Mesothelial cell of epicardium (in vitro differentiated cells): Measurements from ENCODE around the gene TBC1D4. TPM values are rescaled to one million over a fixed set of nuclear protein-coding genes. Genes with fewer than 3 reads are reported as not detected.
A peak's percentile ranks its signal among the peaks of the same experiment; 100 is the strongest.
"Not testable (repeated sequence)": the region's sequence is repeated elsewhere in the genome, so short reads cannot be mapped to it uniquely, and the experiment has no call there.

ENCODE experiments used
- DNase-seq, 2 experiments: peaks; one replicate each; pipeline ENCODE4 v3.0.0; 2021; ENCODE audit warnings: low spot score in 2 of 2; ENCODE audit not compliant: unreplicated experiment in 2 of 2
- H3K27ac Mint-ChIP-seq: 2 replicates; pipeline ENCODE4 v1.8.0; 2021; ENCODE audit warnings: mixed read lengths
- H3K27me3 Mint-ChIP-seq: 2 replicates; pipeline ENCODE4 v1.8.0; 2021; ENCODE audit warnings: low read depth, mixed read lengths
- H3K36me3 Mint-ChIP-seq: 2 replicates; pipeline ENCODE4 v1.8.0; 2021; ENCODE audit warnings: mixed read lengths
- H3K4me1 Mint-ChIP-seq: 2 replicates; pipeline ENCODE4 v1.8.0; 2021; ENCODE audit warnings: mixed read lengths
- H3K4me3 Mint-ChIP-seq: 2 replicates; pipeline ENCODE4 v1.8.0; 2021; ENCODE audit warnings: mild to moderate bottlenecking, moderate library complexity, mixed read lengths
- H3K9me3 Mint-ChIP-seq: 2 replicates; pipeline ENCODE4 v1.8.0; 2021; ENCODE audit warnings: mixed read lengths
- CTCF ChIP-seq: fragments of 200-600 bp; sonication (generic); IDR thresholded peaks from one replicate; pipeline ENCODE4 v1.5.0; 2021; ENCODE audit warnings: antibody characterized with exemption; ENCODE audit not compliant: unreplicated experiment
- total RNA-seq: library from RNA; stranded (reverse); gene quantifications from 3 replicates; pipeline ENCODE4 v1.2.1, GENCODE V29; 2021

TBC1D4 gene
- total RNA-seq, 1 donor from 2014 or later, result 20.5 TPM

GRCh38 chr13:75271846-75272245 lies 210.1 kb downstream of the TBC1D4 start:
- peaks cover 25% of the 10 kb centered on the region for H3K9me3 Mint-ChIP-seq
- H3K4me1 Mint-ChIP-seq, result no peaks in the 10 kb centered on the region
- no peak overlapping the region for H3K27ac Mint-ChIP-seq
- TF ChIP-seq CTCF, result no peak
- H3K27me3 Mint-ChIP-seq, result no peaks in the 10 kb centered on the region
- no peaks in the 10 kb centered on the region for H3K36me3 Mint-ChIP-seq
- no peak for DNase-seq
- H3K4me3 Mint-ChIP-seq, result no peak overlapping the region

- not testable (repeated sequence) for H3K27me3 Mint-ChIP-seq, H3K4me3 Mint-ChIP-seq, H3K36me3 Mint-ChIP-seq, H3K27ac Mint-ChIP-seq, H3K9me3 Mint-ChIP-seq, DNase-seq, H3K4me1 Mint-ChIP-seq
Measured at GRCh38 chr13:75268481-75268880, 213.5 kb downstream of the TBC1D4 start.

GRCh38 chr13:75264611-75265010 lies 217.4 kb downstream of the TBC1D4 start:
- H3K27me3 Mint-ChIP-seq, result no peaks in the 10 kb centered on the region
- H3K9me3 Mint-ChIP-seq, result peaks cover 3% of the 10 kb centered on the region
- no peak for TF ChIP-seq CTCF

GRCh38 chr13:75263741-75264407 lies 218.1 kb downstream of the TBC1D4 start:
- TF ChIP-seq CTCF, result no peak
- DNase-seq, result no peak
- no peaks in the 10 kb centered on the region for H3K4me1 Mint-ChIP-seq
- H3K27ac Mint-ChIP-seq, result no peak overlapping the region
- no peaks in the 10 kb centered on the region for H3K36me3 Mint-ChIP-seq
- H3K4me3 Mint-ChIP-seq, result no peak overlapping the region
- H3K27me3 Mint-ChIP-seq, result no peaks in the 10 kb centered on the region
- H3K9me3 Mint-ChIP-seq, result no peaks in the 10 kb centered on the region

More at GRCh38 chr13:75264611-75265010, 217.4 kb downstream of the TBC1D4 start:
- no peak overlapping the region for H3K4me3 Mint-ChIP-seq
- H3K4me1 Mint-ChIP-seq, result no peaks in the 10 kb centered on the region
- no peaks in the 10 kb centered on the region for H3K36me3 Mint-ChIP-seq
- H3K27ac Mint-ChIP-seq, result no peak overlapping the region
- no peak for DNase-seq

GRCh38 chr13:75258159-75258782 lies 223.7 kb downstream of the TBC1D4 start:
- TF ChIP-seq CTCF, result peak; percentile 66
- Mint-ChIP-seq H3K4me3 (no peak overlapping the region), H3K27ac (no peak overlapping the region), H3K36me3 (no peaks in the 10 kb centered on the region), H3K27me3 (peaks cover 5% of the 10 kb centered on the region), H3K4me1 (peaks cover 18% of the 10 kb centered on the region), H3K9me3 (no peaks in the 10 kb centered on the region)
- DNase-seq, result no peak

GRCh38 chr13:75256922-75257321 lies 225.0 kb downstream of the TBC1D4 start:
- TF ChIP-seq CTCF, result no peak
- Mint-ChIP-seq H3K4me1 (peaks cover 18% of the 10 kb centered on the region), H3K36me3 (no peaks in the 10 kb centered on the region), H3K27ac (peak overlapping the region; percentile 15), H3K4me3 (no peak overlapping the region), H3K27me3 (peaks cover 7% of the 10 kb centered on the region), H3K9me3 (no peaks in the 10 kb centered on the region)
- DNase-seq, result no peak
